ENCODE data around the gene ZSWIM6.

Gene ZSWIM6

GRCh38 chr5:61582887-61583286 lies 250.8 kb downstream of the ZSWIM6 start:
- no peak for TF ChIP-seq CTCF (IDR thresholded peaks at IDR 0.05; ENCODE audit: low read depth, low read length, missing control alignments)
- no peaks in the 10 kb centered on the region for H3K27me3 ChIP-seq (replicated peaks)
- H3K4me3 ChIP-seq (ENCODE audit: low read depth, low read length): no peak overlapping the region
- no peak for DNase-seq
- H3K27ac ChIP-seq: no peak overlapping the region
- in situ Hi-C loops (cut with HindIII; ENCODE audit: low pct_ligation_motif_present, low sequenced_read_pairs): no loop called here
- H3K36me3 ChIP-seq (replicated peaks): no peaks in the 10 kb centered on the region

- in situ Hi-C loops (cut with HindIII; ENCODE audit: low pct_ligation_motif_present, low sequenced_read_pairs): no loop called here
- Histone ChIP-seq H3K27me3 (replicated peaks) (no peaks in the 10 kb centered on the region), H3K36me3 (replicated peaks) (no peaks in the 10 kb centered on the region), H3K27ac (no peak overlapping the region), H3K4me3 (ENCODE audit: low read depth, low read length) (no peak overlapping the region)
- TF ChIP-seq CTCF (IDR thresholded peaks at IDR 0.05; ENCODE audit: low read depth, low read length, missing control alignments): no peak
- DNase-seq: no peak
Measured at GRCh38 chr5:61586096-61587084, 254.3 kb downstream of the ZSWIM6 start.

- Histone ChIP-seq H3K27me3 (replicated peaks) (no peaks in the 10 kb centered on the region), H3K4me3 (ENCODE audit: low read depth, low read length) (no peak overlapping the region), H3K27ac (no peak overlapping the region), H3K36me3 (replicated peaks) (no peaks in the 10 kb centered on the region)
- in situ Hi-C loops (cut with HindIII; ENCODE audit: low pct_ligation_motif_present, low sequenced_read_pairs): no loop called here
- TF ChIP-seq CTCF (IDR thresholded peaks at IDR 0.05; ENCODE audit: low read depth, low read length, missing control alignments): no peak
- DNase-seq: peak; percentile 37
Measured at GRCh38 chr5:61587125-61587524, 255.1 kb downstream of the ZSWIM6 start.

- no peaks in the 10 kb centered on the region for H3K36me3 ChIP-seq (replicated peaks)
- no peak for TF ChIP-seq CTCF (IDR thresholded peaks at IDR 0.05; ENCODE audit: low read depth, low read length, missing control alignments)
- no peak for DNase-seq
- H3K27me3 ChIP-seq (replicated peaks): no peaks in the 10 kb centered on the region
- no peak overlapping the region for H3K27ac ChIP-seq
- no peak overlapping the region for H3K4me3 ChIP-seq (ENCODE audit: low read depth, low read length)
- in situ Hi-C loops (cut with HindIII; ENCODE audit: low pct_ligation_motif_present, low sequenced_read_pairs): no loop called here
Measured at GRCh38 chr5:61588216-61588615, 256.2 kb downstream of the ZSWIM6 start.

GRCh38 chr5:61589946-61590345 lies 257.9 kb downstream of the ZSWIM6 start:
- no peak for DNase-seq
- in situ Hi-C loops (cut with HindIII; ENCODE audit: low pct_ligation_motif_present, low sequenced_read_pairs): no loop called here
- no peaks in the 10 kb centered on the region for H3K27me3 ChIP-seq (replicated peaks)
- no peak overlapping the region for H3K4me3 ChIP-seq (ENCODE audit: low read depth, low read length)
- no peak for TF ChIP-seq CTCF (IDR thresholded peaks at IDR 0.05; ENCODE audit: low read depth, low read length, missing control alignments)
- no peaks in the 10 kb centered on the region for H3K36me3 ChIP-seq (replicated peaks)
- H3K27ac ChIP-seq: no peak overlapping the region

Measured in brain microvascular endothelial cell (primary cell).